ENCODE measurements around the gene TUFT1.
"Not testable (repeated sequence)": the region's sequence is repeated elsewhere in the genome, so short reads cannot be mapped to it uniquely, and the experiment has no call there.

TUFT1 gene

DNA sequence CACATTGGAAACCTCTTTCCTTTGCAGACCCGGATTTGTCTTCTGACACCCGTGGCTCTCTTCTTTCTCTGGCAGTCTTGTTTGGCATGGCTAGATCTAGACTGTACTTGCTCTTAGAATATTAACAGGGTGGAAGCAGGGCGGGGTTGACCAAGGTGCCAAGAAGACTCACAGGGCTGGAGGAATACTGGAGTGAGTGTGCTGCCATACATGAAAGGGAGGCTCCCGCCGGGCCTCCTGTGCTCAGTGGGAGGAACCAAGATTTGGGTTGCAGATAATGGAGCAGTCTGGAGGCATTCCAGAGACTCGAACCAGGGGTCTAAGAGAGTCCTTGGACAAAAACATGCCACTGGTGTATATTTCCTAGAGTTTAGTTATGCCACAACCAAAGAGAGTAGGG lies 44.2 kb downstream of the TUFT1 start:
- DNase-seq: no peak

DNA sequence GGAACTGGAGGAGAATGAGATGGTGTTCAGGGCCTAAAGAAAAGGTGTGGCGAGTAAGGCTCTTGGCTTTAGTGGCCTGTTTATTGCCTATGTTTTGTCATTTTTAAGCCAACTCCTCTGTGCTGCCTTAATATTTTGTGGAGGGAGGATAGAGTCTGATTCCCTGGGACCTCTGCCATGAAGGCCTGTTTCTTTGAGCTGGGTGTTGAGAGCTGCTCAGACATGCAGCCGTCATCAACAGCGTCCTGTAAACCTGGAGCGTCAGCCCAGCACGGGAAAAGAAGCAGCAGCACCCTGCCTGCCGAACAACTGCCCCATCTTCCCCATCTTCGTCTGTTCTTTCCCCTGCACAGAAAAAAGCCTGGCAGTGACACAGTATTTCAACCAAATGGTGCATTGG lies 44.7 kb downstream of the TUFT1 start:
- no peak for DNase-seq

DNA sequence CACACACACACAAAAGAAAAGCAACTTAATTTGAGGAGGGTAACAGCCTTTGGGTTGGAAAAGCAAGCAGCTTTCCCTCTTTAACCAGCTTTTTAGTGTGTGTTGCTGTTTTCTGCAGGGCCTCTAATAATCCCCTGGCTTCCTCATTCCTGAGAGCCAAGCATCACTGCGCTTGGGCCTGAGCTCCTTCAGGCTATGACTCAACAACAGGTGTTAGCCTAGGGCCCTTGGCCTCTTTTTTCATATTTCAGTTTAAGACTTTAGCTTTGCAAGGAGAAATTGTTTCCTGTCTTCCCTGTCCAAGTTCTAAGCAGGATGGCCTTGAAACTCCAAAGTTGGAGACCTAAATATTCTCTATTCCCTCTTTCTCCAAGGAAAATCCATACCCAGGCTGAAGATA lies 45.5 kb downstream of the TUFT1 start:
- DNase-seq: no peak

DNA sequence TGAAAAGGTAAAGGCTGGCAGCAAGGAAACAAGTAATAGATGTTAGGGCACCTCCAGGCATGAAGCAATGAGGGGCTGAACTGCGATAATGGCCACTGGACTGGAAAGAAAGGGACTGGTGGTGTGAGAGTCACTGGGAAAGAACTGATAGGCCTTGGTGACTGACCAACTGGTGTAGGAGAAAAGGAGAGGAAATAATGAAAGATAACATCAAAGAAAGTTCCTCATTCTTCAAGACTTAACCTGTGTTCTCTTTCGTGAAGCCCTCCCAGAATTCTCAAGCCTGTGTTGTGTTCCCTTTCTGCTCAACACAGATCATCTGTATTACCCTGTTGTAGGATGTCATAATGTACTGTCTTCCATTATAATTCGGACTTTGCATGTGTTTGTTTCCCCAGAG lies 50.9 kb downstream of the TUFT1 start:
- no peak for DNase-seq

DNA sequence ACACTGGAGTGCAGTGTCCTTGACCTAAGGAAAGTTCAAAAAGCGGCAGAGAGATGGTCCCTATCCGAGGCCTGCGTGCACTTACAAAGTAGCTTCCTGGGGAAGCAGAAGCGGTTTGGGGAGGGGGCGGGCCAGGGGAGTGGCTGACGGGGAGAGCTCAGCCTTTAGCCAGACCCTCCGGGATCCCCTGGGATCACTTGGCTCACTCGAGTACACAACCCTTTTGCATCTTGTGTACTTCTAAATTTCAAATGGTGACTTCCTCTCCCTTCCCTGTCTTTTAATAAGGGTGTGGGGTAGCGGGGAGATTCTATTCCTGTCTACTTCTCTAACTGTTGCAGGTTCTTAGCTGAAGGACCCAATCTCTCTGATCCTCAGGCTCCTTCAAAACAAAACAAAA lies 53.6 kb downstream of the TUFT1 start:
- no peak for DNase-seq

DNA sequence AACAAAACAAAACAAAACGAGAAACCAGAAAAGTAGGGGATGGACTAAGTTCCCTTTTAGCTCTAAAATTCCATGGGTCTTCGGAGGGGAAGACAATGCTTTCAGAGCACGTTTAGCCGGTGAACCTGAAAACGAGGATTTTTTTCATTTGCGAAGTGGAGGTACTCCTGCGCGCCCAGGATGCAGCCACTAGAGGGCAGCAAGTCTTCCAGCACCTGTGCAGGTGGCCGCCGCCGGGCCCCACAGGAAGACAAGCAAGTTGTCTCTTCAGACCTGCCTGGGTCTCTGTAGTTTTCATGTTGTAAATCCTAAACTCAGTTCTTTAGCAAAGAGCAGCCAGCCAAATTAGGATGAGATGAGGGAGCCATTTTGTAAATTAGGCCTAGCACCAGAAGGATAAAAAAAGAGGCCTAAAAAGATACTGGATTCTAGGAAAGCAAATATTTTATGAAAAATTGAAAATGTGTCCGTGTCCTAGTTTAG lies 54.1 kb downstream of the TUFT1 start:
- DNase-seq: peak; percentile 88

DNA sequence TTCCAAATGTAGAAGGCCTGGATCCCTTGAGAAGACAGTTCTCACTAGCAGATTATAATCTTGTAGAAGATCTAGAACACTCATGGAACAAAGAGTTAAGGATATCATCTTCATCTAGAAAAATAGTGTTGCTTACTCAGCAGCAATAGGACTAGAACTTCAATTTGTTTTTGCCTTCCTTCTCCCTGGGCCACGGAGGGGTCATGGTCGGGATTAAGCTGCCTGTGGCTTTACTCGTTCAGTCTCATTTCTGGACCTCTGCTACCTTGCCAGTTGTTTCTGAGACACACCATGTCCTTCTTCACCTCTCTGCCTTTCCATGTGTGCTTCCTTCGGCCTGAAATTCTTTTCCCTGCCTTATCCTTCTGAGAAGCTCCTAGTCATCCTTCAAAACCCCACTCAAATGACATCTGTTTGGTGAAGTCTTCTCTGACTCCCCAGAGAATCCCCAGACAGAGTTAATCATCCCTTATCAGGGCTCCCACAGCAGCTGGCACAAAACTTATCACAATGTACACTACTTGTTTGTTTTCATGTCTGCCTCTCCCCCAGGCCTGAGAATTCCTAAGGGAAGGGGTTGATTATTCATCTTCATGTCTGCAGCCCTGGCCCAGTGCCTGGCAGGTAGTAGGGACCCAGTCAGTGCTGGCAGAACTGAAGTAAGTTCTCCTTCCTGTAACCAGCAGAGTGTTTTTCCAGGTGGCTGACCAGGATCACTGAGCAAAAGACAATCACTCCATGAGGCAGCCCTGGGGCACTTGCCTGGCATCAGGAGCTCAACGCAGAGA lies 56.3 kb downstream of the TUFT1 start:
- DNase-seq: no peak

DNA sequence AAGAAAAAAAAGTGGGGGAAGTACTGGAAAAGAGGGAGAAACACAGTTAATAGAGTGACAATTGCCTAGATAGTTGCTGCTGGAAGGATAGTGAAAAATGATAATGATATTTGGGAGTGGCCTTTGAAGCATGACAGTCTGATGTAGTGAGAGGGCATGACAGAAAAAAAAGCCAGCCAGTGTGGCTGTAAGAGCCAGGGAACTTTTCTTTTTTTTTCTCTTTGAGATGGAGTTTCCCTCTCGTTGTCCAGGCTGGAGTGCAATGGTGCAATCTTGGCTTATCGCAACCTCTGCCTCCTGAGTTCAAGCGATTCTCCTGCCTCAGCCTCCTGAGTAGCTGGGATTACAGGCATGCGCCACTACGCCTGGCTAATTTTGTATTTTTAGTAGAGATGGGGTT lies 62.4 kb downstream of the TUFT1 start:
- DNase-seq: not testable (repeated sequence)

DNA sequence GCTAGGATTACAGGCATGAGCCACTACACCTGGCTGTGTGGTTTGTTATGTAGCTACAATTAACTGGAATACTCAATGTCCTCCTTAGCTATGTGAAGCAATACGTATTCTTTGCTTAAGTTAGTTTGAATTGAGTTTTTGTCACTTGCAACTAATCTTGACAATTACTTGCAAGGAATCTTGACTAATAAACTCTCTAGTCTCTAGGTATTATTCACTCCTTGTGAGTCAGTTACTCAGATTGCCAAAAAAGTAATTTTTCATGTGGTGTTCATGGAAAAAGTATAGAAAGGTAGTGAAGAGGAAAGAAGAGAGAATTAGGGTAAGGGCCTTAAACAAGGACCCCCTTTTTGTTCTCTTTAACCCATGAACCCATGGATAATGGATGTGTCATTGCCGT lies 64.2 kb downstream of the TUFT1 start:
- DNase-seq: no peak

DNA sequence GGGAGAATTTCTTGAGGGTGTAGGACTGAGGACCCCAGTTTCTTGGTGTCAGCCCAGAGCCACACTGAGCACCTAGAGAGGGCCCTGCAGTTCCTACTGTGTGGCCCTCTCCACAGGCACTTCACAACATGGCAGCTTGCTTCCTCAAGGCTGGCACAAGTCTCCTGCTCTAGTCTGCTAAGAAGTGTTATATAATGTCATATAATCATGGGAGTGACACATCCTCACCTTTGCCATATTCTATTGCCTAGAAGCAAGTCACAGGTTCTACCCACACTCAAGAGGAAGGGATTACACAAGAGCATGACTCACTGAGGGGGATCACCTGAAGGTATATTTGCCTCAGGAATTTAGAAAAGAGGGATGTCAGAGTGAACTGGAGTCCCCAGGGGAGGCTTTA lies 66.3 kb downstream of the TUFT1 start:
- DNase-seq: no peak

DNA sequence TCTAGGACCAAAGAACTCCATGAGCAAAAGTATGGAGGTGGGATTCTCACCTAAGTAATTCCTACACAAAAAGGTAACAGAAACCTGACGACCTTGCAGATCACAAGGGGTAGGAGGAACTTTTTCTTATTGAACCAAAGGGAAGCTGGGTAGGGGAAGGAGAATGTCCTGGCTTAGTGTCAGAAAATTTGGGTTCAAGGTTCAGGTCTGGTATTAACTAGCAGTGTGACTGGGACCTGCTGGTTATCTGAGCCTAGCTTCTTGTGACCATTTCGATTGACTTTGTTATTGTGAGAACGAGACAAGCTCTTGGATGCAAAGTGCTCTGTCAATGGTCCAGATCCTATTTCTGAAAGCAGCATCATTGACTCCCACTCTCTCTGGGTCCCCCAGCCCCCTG lies 66.7 kb downstream of the TUFT1 start:
- no peak for DNase-seq

DNA sequence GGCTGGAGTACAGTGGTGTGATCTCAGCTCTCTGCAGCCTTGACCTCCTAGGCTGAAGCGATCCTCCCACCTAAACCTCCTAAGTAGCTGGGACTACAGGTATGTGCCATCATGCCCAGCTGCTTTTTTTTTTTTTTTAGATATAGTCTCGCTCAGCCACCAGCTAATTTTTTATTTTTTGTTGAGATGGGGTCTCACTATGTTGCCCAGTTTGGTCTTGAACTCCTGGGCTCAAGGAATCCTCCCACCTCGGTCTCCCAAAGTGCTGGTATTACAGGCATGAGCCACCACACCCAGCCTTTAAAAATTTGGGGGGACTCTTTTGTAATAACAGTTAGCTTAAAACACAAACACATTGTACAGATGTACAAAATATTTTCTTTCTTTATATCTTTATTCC lies 70.0 kb downstream of the TUFT1 start:
- no peak for DNase-seq

DNA sequence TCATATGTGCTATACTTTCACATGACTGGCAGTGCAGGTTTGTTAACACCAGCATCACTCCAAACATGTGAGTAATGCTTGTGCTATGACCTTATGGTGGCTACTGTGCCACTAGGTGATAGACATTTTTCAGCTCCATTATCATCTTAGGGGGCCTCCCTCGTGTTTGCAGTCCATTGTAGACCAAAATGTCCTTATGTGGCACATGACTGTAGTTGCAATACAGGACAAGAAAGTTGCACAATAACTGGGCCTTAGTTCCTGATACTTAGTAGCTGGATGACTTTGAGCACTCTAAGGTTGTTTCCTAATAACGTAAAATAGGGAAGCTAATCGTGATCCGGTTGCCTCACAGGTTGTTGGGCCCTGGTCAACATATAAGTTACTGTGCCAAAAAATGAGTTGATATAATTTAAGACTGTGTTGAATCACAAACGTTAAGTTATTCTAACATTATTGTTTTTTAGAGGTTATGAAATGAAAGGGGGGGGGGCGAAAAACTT lies 71.2 kb downstream of the TUFT1 start:
- DNase-seq: no peak

DNA sequence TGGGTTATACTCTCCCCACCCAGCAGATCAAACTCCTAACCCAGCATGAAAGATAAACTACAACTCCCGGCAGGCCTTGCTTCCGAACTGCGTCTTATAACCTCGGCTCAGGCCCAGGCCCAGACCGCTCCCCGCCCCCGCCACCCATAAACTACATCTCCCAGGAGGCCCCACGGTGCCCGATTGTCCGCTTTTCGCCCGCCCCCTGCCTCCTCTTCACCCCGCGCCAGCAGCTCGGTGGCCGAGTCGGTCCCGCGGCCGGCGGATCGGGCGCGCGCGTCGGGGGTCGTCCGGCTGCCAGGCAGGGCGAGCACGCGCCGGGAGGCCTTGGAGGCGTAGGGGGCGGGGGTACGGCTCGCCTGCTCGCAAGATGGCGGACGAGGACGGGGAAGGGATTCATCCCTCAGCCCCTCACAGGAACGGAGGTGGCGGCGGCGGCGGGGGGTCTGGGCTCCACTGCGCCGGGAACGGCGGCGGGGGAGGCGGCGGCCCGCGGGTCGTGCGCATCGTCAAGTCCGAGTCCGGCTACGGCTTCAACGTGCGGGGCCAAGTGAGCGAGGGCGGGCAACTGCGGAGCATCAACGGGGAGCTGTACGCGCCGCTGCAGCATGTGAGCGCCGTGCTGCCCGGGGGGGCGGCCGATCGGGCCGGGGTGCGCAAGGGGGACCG lies 71.9 kb downstream of the TUFT1 start, which contains the start of gene SNX27:
Gene SNX27, plus strand, starts transcription at position 219 of the 669 bp plus-strand sequence. Its CDS starts 152 bp downstream, at position 371.
- peak; percentile 88 for DNase-seq

DNA sequence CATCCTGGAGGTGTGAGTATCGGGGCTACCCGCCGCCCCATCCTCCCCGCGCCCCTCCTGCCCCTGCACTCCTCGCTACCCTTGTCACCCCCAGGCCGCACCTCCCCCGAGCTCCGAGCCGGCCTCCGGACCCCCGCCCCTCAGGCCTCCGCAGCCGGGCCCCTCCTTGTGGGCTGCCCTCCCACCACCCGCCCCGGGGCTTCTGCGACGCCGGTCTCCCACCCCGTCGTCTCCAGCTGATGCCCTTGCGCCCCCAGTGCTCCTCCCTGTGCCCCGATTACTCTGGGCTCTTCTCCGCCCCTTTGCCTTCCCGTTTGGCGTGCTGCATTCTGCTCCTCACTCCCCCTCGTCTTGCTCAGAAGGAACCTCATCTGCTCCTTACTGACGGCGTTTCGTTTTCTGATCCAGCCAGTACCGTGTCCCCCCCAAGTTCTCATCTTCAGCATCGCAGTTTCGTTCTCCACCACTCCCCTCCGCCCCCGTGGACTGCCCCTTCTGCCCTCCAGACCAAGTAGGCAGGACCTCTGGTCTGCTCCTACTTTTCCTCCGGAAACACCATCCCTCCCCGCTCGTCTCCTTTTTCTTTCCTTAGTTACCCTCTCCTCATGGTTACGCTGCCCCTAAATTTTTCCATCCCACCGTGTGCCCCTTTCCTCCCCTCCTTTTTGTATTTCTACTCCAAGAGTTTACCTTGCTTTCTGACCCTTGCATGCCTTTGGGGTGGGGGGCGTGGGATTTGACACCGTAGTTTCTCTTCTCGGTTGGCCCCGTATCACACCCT lies 72.6 kb downstream of the TUFT1 start:
- DNase-seq: no peak

DNA sequence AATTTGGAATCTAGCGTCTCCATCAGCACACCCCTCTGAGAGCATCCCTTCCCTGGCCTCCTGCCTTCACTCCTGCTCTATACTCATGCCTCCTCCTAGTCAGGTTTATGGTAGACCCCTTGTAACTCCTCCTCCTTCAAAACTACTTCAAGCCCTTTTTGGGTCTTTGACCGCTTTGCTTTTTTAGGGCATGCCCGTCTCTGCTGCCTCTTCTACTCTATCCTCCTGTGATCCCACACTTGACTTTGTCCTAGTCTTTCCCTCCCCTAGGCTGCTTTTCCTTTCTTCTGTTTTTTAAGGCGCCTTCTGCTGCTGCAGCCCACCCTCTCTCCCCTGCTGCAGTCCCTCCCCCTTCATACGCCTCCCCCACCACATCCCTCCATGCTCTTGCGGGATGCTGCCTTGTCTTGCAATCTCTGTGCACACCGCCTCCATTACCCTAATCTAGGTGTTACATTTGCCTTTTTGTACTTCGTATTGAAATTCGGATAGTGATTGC lies 73.2 kb downstream of the TUFT1 start:
- DNase-seq: no peak

DNA sequence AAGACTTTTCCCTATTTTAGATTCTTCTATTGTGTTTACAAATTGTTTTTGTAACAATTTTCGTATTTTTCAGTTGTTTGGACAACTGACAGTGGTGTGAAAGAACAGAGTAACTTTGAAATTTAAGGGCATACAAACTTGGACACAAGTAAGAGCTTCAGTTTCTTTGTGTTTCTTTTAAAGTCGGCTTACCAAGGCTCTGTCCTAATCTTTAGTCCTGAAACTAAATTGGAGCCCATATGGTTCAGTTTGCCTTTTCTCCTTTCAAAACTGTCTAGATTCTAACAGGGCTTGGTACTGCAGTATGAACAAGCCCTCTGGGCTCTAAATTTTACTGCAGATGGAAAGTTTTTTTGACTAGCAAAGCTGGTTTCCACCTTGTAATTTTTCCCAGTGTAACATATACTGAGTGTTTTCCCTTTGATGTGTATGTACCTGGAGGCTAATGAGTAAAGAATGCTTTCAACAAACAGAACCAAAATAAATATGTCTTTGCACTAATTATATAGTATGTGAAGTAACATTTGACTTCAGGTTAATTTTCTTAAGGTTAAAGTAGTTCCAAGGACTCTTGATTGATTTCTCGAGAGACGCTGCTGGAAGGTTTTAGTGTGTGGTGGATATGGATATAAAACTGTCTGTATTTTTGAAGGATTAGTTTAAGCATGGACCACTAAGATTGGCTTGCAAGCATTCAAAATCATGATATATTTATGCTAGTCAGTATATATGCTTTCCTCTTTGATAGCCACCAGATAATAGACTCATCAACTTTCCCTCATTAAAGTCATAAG lies 75.8 kb downstream of the TUFT1 start:
- no peak for DNase-seq

DNA sequence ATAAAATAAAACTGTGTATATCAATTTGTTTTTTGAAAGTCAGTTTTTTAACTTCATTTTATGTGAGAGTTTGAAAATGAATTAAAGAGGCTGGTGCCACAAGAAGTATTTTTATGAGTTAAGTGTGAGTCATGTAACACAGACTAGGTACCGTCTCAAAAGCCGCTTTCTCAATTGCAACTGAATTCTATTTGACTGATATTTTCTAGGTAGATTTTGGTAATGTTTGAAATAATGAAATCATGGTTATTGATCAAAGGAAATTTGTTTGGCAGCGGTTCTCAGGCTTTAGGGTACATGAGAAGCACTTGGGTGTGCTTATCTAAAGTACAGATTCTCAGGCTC lies 76.4 kb downstream of the TUFT1 start:
- DNase-seq: no peak

DNA sequence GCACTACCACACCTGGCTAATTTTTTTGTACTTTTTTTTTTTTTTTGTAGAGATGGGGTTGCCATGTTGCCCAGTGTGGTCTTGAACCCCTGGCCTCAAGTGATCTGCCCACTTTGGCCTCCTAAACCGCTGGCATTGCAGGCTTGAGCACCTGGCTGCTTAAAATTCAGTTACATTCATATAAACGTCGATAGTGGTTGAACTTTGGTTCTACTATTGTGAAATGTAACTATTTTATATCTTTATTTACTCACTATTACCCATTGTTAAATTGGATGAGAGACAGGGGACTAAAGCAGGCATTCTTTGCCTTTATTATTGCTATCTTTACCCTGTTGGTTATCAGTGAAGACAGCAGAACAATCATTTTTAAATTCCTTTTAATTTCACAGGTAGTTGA lies 77.9 kb downstream of the TUFT1 start:
- no peak for DNase-seq

DNA sequence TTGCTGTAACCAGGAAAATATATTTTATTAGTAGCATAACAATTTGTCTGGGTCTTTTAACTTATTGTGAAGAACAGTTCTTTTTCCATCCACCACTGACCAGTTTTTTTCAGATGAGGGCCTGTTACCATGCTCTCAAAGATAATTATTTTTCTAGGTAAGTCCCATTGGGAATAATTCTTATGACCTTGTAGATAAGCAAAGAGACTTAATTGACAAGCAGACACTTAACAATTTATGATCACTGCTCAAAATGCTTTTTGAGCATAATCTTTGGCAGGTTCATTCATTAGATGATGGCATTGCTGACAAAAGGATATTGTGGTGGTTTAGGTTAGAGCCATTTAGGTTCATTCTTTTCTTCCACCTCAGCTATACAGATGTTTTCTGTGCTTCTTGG lies 78.4 kb downstream of the TUFT1 start:
- DNase-seq: no peak

DNA sequence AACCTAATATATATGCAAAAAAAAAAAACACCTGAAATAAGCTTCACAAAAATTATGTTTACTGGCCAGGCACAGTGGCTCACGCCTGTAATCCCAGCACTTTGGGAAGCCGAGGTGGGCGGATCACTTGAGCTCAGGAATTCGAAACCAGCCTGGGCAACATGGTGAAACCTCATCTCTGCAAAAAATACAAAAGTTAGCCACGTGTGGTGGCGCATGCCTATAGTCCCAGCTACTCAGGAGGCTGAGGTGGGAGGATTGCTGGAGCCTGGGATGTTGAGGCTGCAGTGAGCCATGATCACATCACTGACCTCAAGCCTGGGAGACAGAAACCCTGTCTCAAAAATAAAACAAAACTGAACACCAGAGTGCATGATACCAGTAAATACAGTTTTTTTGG lies 78.9 kb downstream of the TUFT1 start:
- not testable (repeated sequence) for DNase-seq

DNA sequence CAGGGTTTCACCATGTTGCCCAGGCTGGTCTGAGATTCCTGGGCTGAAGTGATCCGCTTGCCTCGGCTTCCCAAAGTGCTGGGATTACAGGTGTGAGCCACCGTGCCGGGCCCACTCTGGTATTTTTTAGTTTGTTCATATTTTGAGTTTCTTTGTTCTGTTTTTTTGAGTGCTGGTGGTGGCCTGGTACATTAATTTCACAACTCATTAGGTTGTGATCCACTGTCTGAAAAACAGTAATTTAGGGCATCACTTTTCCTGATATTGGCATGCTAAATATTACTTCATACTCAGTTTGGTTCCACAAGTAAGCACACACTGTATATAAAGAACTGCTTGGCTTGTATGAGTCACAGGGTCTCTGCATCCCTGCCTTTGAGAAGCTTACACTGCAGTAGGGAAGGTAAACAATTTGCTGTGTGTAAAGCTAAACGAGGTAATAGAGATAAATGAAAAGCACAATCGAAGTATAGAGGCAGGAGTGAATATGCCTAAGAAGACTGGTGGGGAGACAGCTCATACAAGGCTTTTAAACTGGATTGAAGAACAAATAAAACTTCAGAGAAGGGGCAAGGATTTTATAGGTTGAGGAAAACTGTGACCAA lies 79.5 kb downstream of the TUFT1 start:
- no peak for DNase-seq
